Ramos (cell line): ENCODE measurements around the gene IQCE.

Experiments used
- in situ Hi-C: fragments of 300-500 bp; cut with MboI; formaldehyde crosslinking; loops from one replicate; pipeline ENCODE4 v1.14.3; 2022; ENCODE audit warnings: low sequenced_read_pairs; ENCODE audit not compliant: unreplicated experiment

The IQCE gene

GRCh38 chr7:2641406-2642393 lies 82.9 kb downstream of the IQCE start:
- in situ Hi-C loops, result no loop called here

GRCh38 chr7:2643386-2644219 lies 84.8 kb downstream of the IQCE start:
- in situ Hi-C loops, result no loop called here

- in situ Hi-C loops, result no loop called here
Measured at GRCh38 chr7:2644220-2644561, 85.4 kb downstream of the IQCE start.

- in situ Hi-C loops, result no loop called here
Measured at GRCh38 chr7:2644562-2645273, 85.9 kb downstream of the IQCE start.

GRCh38 chr7:2645274-2645868 lies 86.6 kb downstream of the IQCE start:
- in situ Hi-C loops, result no loop called here

GRCh38 chr7:2646336-2646679 lies 87.5 kb downstream of the IQCE start:
- in situ Hi-C loops, result no loop called here

- in situ Hi-C loops, result no loop called here
Measured at GRCh38 chr7:2646680-2647571, 88.1 kb downstream of the IQCE start.

- in situ Hi-C loops, result no loop called here
Measured at GRCh38 chr7:2647594-2648172, 88.9 kb downstream of the IQCE start.

GRCh38 chr7:2649139-2649838 lies 90.5 kb downstream of the IQCE start:
- in situ Hi-C loops, result no loop called here

- in situ Hi-C loops, result no loop called here
Measured at GRCh38 chr7:2649991-2650390, 91.2 kb downstream of the IQCE start.

GRCh38 chr7:2650451-2650850 lies 91.7 kb downstream of the IQCE start:
- in situ Hi-C loops, result no loop called here

- in situ Hi-C loops, result no loop called here
Measured at GRCh38 chr7:2651336-2651735, 92.6 kb downstream of the IQCE start.

- in situ Hi-C loops, result no loop called here
Measured at GRCh38 chr7:2651847-2652735, 93.3 kb downstream of the IQCE start.

- in situ Hi-C loops, result no loop called here
Measured at GRCh38 chr7:2652736-2653060, 93.9 kb downstream of the IQCE start.

GRCh38 chr7:2654059-2654458 lies 95.3 kb downstream of the IQCE start:
- in situ Hi-C loops, result no loop called here

GRCh38 chr7:2655870-2656614 lies 97.3 kb downstream of the IQCE start:
- in situ Hi-C loops, result no loop called here

GRCh38 chr7:2657208-2657607 lies 98.4 kb downstream of the IQCE start:
- in situ Hi-C loops, result no loop called here
